Cardiac fibroblast (primary cell): ENCODE results near the gene PPHLN1.

Experiments
- DNase-seq, 2 donors: peaks; one replicate each; pipeline versions ENCODE4 v3.0.0 to v3.0.0-alpha.2; 2010; ENCODE audit warnings: low read depth in 2 of 2
- H3K4me3 ChIP-seq, 2 donors: replicated peaks in 1 of 2; 1 replicate in 1 of 2; 2 replicates in 1 of 2; pipeline ENCODE4 v1.5.1; 2011; ENCODE audit warnings: low read depth in 2 of 2, low read length in 2 of 2, mild to moderate bottlenecking in 2 of 2, moderate library complexity in 1 of 2
- TF ChIP-seq, protein P1 (sequence below): IDR thresholded peaks from one replicate; pipeline ENCODE4 v1.5.1; 2011; ENCODE audit warnings: low read depth, mild to moderate bottlenecking, low read length, inconsistent platforms

Gene PPHLN1

DNA sequence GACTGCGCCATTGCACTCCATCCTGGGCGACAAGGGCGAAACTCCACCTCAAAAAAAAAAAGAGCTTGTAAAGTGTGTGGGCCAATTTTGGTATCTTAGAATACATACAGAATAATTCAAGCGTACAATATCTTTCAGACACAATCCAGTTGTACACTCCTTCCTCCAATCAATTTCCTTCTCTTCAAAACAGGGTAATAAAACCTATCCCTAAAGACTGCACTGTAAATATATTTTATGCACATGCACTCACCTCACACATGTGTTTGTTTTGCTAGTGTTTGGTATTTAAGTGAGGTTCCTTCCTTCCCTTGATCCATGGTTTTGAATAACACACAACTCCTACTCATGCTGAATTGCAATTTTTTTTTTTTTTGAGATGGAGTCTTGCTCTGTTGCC, 137.7 kb downstream of the PPHLN1 start:
- H3K4me3 ChIP-seq, result no peak overlapping the region
- DNase-seq, result no peak
- TF ChIP-seq, protein P1, sequence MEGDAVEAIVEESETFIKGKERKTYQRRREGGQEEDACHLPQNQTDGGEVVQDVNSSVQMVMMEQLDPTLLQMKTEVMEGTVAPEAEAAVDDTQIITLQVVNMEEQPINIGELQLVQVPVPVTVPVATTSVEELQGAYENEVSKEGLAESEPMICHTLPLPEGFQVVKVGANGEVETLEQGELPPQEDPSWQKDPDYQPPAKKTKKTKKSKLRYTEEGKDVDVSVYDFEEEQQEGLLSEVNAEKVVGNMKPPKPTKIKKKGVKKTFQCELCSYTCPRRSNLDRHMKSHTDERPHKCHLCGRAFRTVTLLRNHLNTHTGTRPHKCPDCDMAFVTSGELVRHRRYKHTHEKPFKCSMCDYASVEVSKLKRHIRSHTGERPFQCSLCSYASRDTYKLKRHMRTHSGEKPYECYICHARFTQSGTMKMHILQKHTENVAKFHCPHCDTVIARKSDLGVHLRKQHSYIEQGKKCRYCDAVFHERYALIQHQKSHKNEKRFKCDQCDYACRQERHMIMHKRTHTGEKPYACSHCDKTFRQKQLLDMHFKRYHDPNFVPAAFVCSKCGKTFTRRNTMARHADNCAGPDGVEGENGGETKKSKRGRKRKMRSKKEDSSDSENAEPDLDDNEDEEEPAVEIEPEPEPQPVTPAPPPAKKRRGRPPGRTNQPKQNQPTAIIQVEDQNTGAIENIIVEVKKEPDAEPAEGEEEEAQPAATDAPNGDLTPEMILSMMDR, result no peak

DNA sequence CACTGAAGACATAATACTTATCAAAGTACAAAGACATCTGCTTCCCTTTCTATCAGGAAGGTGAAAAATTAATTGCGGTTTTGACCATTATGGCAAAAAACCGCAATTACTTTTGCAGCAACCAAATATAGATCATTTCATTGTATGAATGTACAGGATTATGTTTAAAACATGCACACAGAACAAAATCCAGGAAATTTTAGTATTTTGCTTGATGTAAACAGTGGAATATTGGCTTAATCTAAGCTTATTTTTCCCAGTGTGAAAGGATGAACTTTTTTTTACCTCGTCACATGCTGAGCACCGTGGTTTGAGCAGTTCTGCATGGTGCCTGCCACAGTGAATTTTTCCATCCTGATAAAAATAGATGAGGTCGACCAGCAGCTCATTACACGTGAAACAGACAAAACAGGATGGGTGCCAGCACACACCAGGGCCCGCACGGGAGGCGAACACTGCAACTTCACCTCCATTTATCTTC, 142.4 kb downstream of the PPHLN1 start:
- TF ChIP-seq, protein P1, result no peak
- H3K4me3 ChIP-seq, result no peak overlapping the region
- no peak for DNase-seq

DNA sequence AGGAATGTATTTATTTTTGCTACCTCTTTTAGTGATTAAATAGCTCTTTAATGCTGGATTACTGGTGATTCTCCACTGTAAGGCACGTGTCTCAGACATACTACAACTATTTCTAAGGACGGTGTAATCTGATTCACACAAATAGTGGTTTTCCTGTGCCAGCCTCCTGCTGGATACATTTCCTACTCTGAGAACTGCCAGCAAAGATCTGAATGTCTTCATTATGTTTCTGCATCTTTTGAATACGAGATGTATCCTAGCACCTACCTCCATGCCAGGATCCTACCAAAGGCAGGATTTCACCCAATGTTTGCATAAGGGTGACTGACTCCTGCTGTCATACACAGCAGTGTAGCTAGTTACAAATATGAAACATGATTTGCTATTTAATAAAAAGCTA, 143.0 kb downstream of the PPHLN1 start:
- DNase-seq, result no peak
- no peak overlapping the region for H3K4me3 ChIP-seq
- TF ChIP-seq, protein P1, result no peak

DNA sequence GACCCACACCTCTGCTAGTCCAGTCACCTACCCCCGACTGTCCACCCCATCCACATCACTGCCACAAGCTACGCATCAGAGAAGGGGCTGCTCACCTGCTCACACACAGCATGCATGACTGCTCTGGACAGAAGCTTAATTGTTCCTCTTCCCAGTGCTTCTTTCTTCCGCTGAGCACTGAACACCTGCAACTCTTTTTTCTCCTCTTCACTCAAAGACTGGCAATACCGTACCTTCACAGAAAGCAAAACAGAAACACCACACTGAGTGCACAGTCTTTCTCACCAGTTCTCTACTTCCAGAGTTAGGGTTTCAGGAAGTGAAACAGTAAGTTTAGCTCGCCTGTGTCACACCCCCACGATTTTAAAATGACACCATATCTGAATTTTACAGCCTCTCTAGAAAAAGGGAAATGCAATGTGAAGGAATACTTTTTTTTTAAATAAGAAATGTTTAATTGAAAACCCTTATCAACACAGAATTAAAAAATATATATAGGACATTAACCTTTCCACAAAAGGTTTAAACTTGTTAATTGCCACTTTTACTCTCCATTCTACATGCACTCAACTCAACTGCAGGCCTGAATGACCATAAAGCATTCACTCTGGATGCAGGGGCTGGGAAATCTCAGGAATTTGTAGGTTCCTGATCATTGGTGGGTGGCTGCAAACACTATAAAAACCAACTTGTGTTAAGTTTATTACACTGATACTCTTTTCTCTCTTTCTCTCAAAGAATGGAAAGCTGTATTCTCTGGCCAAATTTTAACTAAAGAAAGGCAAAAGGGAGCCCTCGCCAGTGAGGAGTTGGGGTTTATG, 143.6 kb downstream of the PPHLN1 start:
- no peak for DNase-seq
- TF ChIP-seq, protein P1, result no peak
- no peak overlapping the region for H3K4me3 ChIP-seq

DNA sequence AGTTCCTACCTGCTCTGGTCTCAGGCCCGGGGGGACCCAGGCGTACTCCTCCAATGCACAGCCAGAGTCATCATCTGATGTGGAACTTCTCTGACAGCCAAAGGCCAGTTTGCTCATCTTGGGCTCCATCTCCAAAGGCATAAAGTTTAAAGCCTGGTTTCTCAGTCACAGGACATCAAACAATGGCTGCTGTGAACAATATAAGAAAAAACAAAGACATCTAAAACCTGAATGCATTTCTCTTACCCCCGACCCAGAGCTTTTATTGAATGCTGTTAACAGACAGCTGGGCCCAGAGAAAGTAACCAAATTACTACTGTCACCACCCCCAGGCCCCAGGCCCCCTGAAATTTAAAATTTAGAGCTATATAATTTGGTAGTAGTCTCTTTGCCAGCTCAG, 146.4 kb downstream of the PPHLN1 start:
- H3K4me3 ChIP-seq, result no peak overlapping the region
- TF ChIP-seq, protein P1, result no peak
- no peak for DNase-seq

DNA sequence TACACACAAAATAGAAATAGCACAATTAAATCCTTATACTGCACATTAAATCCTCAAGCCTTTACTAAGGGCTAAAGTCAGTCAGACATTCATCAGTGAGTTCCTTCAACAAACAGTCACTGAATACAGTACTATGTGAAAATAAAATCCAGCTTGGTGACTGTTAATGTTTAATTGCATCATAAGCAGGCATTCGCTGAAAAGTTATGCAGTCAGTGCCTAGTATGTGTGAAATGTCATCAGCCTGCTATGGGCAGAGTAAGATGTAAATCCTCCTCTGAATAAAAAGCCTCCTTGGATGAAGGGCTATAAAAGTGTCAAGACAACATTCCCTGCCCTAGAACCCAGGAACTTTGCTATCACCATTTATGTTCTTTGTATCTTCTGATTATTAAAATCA, 147.2 kb downstream of the PPHLN1 start:
- no peak overlapping the region for H3K4me3 ChIP-seq
- TF ChIP-seq, protein P1, result no peak
- peak; percentile 36 to 68 for DNase-seq
